Measurements from ENCODE around the gene SLC6A20. TPM values are rescaled to one million over a fixed set of nuclear protein-coding genes. Genes with fewer than 3 reads are reported as not detected.

SLC6A20 gene
- polyA plus RNA-seq, 5 donors: 0.60 to 2.1 (median 1.4) TPM

DNA sequence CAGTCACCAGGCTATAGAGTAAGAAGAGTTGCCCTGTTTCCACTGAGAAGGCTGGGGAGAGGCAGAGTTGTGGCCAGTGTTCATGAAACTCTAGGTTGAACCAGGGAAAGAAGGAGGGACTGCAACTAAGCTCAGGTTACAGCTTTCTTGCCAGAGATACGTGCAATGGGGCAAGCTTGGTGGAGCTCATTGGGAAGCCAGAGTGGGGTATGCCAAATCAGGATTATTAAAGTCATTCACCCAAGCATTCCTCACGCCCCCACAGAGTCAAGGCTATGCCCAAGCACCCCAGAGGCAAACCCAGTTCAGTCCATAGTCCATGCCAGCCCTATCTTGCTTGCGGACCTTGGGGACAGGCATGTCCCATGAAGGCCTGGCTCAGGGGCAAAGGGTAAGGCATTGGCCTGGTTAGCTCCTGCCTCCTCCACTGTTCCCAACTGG lies 17.6 kb downstream of the SLC6A20 start:
- no peak for DNase-seq

DNA sequence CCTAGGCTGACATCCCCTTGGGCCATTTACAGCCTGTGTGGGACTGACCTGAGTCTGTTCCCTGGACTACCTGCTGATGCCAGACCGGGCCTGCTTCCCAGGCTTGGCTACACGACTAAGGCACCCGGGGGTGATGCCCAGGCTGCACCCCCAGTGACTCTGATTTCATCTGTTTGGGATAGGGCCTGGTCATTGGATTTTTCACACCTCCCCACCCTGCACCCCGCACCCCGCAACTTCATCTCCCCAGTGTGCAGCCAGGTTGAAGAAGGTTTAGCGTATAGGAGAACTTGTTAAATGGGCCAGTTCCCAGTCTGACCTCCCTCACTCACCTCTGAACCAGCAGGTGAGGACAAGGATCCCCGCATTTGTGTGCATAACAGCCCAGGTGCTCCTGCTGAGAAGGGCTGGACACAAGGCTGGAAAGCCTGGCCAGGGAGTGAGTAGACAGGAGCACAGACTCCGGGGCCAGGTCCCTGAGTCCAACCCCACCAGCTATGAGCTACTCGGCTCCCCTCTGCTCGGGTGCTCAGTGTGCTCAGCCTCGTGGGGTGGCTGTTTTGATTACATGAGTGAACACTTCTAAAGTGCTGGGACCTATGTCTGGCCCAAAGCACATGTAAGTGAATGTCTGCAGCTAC lies 18.5 kb downstream of the SLC6A20 start:
- DNase-seq: no peak

DNA sequence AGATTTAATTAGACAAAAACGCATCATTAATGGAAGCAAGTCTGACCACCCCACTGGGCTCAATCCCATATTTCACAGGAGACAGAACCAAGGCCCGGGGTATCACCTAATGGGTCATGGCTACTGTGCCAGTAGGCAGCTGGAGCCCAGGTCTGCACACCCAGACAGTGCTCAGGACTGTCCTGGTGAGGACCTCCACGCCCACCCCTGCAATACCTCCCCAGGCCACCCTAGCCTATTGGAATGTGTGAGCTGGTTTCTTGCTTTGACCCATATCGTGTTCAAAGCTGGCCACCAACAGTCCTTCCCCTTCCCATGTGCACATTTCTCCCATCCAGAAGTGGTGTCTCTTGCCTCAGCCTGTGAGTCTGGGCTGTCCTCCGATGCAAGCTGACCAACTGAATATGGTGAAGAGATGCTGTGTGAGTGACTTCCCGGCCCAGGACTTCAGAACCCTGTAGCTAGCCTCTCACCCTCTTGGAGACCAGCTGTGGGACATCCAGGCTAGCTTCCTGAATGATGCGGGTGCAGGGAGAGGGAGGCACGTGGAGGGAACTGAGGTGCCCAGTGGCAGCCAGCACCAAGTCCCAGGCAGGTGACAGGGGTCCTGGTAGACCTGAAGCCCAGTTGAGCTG lies 19.1 kb downstream of the SLC6A20 start:
- no peak for DNase-seq

DNA sequence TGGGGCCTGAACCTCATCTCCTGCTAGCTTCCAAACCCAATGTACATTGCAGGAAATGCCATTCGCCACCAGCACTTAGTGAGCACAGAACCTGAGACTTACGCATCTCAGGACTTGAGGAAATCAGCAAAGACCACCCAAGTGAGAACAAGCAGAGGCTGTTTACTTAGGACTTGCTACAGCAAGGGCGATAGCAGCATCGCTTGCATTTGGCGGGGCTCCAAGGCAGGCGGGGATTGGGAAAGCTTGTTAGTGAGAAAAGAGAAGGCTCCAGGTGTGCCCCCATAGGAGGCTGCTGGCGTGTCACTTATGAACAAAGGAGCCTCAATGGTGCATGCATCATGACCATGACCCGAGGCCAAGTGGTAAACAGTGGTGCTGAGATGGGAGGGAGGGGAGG lies 19.7 kb downstream of the SLC6A20 start:
- DNase-seq: peak in 1 of 2 donors; percentile 42

DNA sequence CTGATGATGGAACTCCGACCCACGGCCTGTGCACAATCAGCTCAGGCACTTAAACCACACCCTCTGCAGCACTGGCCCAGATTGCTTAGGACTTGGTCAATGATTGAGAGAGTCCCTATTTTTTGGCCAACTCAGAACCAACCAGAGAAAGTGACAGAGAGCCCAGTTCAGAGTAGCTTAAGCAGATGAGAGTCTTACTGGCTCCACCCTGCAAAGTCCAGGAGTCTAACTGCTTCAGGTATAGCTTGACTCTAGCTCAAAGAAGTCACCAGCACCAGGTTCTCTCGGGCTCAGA lies 20.1 kb downstream of the SLC6A20 start:
- DNase-seq: no peak

DNA sequence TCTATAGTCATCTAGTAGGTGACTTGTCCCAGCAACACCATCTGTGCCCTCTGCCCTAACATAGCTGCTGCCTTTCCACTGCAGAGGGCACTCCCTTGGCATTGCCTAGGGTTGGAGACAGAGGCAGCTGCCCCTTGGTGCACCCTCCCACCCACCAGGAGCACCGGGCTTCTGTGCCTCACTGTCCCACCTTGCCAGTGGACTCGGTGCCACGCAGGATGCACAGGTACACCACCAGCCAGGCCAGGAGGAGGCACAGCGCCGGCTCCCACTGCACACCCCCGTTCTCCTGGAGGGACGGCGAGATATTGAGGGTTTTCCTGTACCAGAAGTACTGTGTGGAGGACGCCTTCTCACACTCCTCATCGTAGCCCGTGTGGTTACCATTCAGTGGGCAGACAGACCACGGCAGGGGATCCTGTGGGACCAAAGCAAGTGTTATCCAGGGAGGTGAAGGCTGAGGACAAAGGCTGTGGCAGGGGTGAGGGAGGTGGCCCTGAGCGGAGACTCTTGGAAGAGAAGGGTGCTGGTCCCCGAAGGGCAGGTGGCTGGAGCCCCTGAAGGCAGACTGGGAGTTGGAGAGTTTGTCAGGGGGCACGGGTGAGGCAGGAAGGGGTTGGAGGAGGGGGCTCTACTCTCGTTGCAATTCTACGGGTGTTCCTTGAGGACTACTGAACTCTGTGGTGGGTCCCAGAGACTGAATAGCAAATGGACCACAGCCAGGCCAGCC lies 20.6 kb downstream of the SLC6A20 start:
- no peak for DNase-seq

DNA sequence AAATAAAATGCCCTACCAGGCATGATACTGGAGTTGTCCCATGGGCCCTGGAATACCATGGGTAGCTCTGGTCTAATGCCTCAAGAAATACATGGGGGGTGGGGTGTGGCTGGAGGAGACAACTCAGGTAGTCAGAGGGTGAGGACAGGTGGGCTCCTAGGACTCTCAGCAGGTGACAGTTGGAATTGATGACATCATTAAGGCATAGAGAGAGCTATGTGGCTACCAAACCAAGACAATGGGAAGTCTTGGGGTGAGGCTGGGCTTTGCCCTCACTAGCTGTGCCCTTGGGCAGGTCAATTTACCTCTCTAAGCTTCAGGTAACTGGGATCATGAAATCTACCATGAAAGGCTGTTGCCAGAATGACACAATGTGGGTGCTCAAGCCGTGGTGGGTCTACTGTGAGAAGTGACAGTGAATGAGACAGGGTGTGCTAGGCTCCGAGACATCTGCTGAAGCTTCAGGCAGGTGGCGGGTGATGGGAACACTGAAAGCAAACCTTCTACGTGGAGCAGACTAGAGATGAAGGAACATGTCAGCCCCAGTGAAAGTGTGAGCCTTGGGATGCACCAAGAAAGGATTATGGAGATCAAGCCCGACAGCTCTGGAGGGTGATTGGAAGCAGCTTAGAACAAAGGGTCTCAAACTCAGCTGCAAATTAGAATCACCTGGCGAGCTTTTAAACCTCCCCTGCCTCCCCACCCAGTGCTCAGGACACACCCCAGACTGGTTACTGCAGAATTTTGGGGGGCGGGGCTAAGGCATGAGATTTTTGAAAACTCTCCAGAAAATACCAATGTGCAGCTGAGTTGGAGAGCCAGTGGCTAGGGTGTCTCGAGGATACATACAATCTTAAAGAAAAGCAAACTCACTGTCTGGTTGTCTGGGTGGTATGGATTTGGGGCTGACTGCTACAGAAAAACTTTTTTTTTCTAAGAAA lies 21.5 kb downstream of the SLC6A20 start:
- no peak for DNase-seq

DNA sequence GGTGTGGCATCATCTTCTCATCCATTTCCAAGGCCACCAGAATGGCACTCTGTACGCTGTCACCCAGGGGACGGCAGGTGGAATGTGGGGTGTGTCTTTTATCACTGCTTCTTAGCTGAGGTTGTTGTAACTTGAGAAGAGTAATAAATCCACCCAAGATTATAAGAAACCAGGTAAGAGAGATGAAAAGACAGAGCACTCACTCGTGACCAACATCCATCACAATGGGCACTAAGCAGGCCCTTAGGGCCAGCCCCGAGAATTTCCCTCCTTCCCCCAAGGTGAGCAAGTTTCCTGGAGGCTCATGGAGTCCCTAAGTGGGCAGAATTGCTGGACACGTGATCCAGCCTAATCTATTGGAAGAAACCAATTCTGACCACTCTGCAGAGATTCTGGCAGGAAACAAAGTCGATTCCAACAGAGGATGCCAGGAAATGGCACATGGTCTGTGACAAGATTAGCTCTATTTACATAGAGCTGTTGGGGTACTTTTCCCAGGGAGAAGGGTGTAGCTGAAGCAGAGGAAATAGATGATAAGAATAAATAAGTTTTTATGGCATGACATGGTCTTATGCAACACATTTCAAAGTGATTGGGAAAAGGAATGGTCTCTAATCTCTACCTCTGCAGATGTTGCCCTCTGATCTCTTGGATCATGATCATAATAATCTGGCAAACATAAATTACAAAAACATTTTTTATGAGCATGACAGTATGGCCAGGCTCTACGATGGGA lies 22.5 kb downstream of the SLC6A20 start:
- DNase-seq: no peak

DNA sequence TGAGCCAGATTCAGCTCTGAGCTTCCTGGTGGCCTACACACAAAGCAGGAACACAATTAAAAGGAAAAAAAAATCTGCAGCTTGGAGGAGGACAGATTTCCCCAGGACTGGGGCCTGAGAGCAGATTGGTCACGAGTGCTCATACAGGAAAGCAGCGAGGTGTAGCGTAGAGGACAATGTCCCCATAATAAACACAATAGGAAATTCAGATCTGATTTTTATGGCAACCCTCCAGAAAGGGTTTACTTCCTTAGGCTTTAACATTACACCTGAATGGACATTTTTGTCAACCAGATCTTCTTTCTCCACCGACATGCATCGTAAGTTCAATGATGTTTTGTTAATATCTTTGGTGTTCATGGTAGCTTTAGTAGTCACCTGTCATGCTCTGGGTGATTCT lies 23.3 kb downstream of the SLC6A20 start:
- no peak for DNase-seq

DNA sequence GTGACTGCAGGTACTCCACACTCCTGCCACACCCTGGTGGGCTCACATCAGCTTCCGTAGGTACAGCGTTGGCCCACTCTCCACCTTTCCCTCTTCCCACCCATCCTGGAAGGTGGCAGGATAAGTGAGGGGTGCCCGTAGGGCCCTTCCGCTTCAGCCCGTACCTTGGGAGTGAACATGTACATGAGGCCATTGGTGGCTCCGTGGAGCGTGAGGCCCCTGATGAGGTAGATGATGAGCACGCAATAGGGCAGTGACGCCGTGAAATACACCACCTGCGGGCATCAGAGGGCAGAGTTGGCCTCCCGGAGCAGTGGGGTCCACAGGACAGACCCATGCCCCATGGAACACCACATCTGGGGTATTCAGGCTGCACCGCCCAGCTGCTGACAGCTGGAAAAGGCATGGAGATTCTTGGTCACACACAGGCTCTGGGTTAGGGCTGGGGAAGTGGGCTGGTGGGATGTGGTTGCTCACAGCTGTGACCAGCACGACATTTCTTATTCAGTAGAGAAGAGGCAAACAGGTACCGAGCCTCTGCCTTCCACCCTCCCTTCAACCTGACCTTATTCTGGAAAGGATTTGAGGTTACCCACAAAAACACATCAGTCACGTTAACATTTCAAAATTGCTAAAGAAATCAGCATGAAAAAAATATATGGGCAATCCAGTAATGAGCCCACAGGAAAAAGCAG lies 23.8 kb downstream of the SLC6A20 start:
- no peak for DNase-seq

DNA sequence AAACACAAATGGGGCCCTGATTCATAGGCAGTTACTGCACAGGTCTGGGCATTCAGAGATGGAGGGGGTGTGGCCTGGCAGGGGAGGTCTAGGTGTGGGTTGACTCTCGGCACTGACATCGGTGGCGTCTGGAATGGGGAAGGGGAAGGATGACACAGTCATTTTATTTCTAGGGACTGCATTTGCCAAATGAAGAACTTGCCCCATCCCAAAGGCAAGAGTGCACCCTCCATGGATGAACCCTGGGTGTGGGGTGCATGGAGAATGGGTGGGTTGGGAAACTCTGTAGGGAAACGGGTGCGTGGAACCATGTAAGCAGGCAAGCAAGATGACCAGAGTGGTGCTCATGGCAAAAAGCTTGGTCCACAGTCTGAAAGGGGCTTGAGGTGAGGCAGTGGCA lies 24.5 kb downstream of the SLC6A20 start:
- DNase-seq: no peak

DNA sequence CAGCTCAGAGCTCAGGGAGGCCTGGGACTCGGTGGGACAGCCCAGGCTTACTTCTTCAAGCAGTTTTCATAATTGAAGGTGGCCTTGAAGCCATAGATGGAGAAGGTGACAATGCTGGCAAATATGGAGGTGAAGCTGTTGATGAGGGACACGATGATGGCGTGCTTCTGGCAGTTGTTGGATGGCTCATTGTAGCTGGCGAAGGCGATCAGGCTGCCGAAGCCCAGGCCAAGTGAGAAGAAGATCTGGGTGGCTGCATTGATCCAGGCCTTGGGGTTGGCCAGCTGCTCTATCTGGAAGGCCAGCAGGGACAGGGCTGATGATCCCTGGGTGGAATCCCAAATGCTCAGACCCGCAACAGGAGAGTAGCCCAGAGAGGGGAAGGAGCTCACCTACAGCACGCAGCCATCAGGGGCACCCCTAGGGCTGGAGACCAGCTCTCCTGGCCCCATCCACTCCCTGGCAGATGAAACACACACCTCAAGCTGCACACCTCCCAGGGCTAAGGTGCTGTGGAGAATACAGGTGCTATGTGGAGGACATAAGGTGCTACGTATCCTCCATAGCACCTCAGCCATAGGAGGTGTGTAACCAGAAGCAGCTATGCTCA lies 25.1 kb downstream of the SLC6A20 start:
- no peak for DNase-seq

DNA sequence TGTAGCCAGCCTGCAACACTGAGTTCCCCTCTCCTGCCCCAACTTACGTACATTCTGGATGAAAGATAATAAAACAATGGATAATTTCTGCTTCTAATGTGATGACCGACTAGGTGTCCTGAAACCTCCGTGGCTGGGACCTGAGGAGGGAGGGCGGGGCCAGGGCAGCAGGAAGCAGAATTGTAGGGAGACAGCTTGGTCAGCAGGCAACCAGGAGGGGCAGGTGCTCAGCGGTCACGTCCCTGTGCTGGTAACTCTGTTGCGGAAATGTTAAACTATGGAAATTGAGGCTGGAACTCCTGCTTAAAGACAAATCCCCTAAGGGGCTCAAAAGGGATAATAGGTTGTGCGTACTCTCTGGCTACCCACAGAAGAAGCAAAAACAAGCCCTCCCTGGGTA lies 30.4 kb downstream of the SLC6A20 start:
- DNase-seq: no peak

DNA sequence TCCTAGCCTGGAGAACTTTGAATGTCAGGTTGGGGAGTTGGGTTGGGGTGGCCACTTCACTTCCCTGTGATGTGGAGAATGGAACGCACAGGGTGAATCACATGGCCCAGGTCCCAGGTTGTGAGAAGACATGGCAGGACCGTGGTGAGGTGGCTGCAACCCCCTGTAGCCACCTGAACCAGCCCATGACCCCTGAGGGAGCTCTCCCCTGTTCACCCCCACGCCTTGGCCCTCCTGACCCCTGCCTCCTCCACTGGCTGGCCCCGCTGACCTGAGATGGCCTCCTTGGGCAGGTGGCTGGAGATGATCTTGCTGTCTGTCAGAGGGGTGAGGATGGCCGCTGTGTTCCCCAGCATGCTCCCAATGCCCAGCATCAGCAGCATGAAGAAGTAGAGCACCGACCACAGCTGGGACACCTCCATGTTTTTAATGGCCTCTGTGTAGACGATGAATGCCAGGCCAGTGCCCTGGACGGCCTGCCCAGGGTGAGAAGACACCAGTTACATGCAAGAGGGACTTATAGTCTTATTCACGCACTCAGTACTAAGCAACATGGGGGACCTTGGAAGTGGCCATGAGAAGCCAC lies 31.0 kb downstream of the SLC6A20 start:
- no peak for DNase-seq

DNA sequence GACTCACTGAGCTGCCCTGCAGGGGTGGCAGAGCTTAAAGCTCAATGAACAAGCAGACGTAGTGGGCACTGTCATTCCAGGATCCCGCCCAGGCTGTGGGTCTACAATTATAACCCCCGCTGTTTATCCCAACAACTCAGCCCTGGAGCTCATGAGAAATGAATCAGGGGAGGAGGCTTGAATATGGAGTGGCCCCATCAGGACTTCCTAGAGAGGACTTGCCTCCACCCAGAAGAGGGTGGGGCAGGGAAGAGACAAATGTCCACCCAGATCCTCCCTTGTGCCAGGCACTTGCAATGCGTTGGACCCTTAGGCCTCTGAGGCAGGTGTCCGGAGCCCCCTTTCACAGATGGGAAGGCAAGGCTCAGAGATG lies 33.0 kb downstream of the SLC6A20 start:
- no peak for DNase-seq

DNA sequence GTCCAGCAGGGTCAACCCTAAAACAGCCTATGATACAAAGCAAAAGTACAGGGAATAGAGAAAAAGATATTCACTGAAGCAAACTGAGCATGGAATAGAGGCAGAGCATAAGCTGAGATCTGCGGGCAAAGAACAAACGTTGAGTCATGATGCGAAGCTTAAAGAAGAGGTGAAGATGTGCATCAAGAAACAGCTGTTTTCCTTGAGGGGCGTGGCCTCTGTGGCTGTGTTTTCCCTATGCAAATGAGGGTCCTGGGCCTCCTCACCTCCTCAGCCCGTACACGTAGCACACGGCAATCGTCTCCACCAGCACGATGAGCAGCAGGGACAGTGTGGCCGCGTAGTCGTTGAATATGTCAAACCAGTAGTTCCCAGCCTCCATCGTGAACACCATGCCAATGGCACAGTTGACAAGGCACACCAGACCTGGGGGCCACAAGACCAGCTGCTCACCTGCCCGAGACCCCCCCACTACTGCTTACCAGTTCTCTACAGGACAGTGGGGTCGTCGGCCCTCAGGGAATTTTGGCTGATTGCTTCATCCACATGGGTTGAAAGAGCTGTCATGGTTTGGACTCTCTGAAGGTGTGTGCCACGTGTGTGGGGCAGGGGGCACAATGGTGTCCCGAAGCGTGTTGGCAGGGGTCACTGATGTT lies 33.6 kb downstream of the SLC6A20 start:
- no peak for DNase-seq

DNA sequence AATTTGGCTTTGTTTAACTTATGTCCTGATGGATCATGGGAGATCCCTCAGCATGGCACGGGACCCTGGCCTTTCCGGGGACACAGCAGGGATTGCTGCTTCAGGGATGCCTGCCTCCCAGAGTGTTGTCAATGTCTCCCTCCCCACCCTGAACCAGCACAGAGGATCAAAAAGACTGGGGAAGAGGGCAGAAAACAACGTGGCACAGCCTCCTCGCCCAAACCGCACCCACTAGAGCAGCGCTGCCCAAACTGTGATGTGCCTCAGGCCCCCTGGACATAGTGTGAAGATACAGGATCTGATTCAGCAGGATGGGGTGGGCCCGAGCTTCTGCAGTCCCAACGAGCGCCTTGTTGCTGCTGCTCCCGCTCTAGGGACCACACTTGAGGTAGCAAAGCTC lies 34.5 kb downstream of the SLC6A20 start:
- DNase-seq: no peak

DNA sequence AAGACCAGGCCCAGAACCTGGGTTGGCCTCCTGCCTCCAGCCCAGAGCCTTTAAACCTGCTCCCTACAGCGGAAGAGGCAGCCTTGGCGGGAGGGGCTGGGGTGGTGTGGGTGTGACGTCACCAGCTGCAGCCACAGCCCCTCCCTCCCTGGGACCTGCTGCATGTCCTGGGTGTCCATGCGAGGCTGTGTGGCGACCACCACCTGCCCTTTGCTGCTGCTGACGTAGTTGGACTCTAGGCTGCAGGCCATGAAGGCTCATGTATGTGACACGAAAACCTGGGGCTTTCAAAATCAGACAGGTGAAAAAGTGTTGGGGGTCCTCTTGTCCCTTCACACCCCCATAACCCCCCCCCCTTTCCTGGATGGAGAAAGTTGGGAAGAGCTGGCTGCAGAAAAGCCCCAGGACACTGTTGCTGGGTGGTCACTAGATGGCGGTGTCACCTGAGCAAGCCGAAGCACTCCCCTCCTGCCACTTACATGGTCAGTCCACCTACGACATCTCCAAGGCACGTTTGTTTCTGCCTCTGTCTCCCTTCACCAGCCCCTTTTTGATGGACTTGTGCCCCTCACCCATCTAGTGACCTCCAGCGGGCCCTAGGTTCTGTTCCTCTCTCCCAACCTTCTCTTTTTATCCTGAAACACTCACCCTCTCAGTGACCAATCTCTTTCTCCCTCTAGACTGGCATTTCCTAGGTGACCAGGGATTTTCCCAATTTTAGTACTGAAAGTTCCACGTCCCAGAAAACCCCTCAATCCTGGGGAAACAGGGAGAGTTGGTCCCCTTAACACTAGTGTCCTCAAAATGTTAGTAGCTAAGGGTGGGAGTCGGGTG lies 35.2 kb downstream of the SLC6A20 start:
- peak in 1 of 2 donors; percentile 38 for DNase-seq

DNA sequence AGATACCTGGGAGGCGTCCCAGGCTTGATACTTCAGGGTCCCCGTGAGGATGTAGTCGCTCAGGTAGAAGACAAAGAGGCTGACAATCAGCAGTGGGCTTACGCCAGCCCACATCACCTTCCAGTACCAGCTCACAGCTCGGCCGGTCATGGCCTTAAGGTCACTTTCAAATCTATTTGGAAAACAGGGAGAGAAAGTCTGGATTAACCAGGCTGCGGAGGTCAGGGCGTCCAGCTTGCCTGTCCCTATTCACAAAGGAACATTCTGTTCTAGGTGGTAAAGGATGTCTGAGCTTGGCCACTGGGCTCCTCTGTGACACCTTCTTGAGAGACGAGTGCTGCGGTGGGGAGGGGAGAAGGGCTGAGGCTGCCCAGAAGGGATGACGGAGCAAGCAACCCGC lies 36.5 kb downstream of the SLC6A20 start:
- DNase-seq: no peak

Data from right lung (tissue), 5 donors.